HEK293 (cell line): ENCODE measurements around the gene TRIM44.
A peak's percentile ranks its signal among the peaks of the same experiment; 100 is the strongest.

Source experiments
- KLF9 ChIP-seq: fragments of 450-650 bp; formaldehyde crosslinking; IDR thresholded peaks from 2 replicates; pipeline ENCODE4 v1.5.1; 2016; ENCODE audit warnings: missing biosample characterization, missing genetic modification characterization, low read depth
- OSR2 ChIP-seq: fragments of 450-650 bp; formaldehyde crosslinking; IDR thresholded peaks from 2 replicates; pipeline ENCODE4 v1.5.1; 2016; ENCODE audit warnings: missing biosample characterization, missing genetic modification characterization
- REPIN1 ChIP-seq: fragments of 450-650 bp; formaldehyde crosslinking; IDR thresholded peaks from 2 replicates; pipeline ENCODE4 v1.5.1; 2017; ENCODE audit warnings: missing biosample characterization, missing genetic modification characterization, low read depth
- ZBTB11 ChIP-seq: fragments of 450-650 bp; formaldehyde crosslinking; conservative IDR thresholded peaks from 2 replicates; pipeline ENCODE4 v1.5.1; 2016; ENCODE audit warnings: low read depth, missing biosample characterization, missing genetic modification characterization
- ZBTB8A ChIP-seq: fragments of 450-650 bp; formaldehyde crosslinking; IDR thresholded peaks from 2 replicates; pipeline ENCODE4 v1.5.1; 2016; ENCODE audit warnings: missing biosample characterization, missing genetic modification characterization
- ZFP3 ChIP-seq: fragments of 450-650 bp; formaldehyde crosslinking; IDR thresholded peaks from 2 replicates; pipeline ENCODE4 v1.5.1; 2016; ENCODE audit warnings: low read depth, missing biosample characterization, missing genetic modification characterization
- ZNF132 ChIP-seq: fragments of 450-650 bp; formaldehyde crosslinking; IDR thresholded peaks from 2 replicates; pipeline ENCODE4 v1.5.1; 2017; ENCODE audit warnings: missing biosample characterization, missing genetic modification characterization, borderline replicate concordance
- ZNF223 ChIP-seq: fragments of 450-650 bp; formaldehyde crosslinking; IDR thresholded peaks from 2 replicates; pipeline ENCODE4 v1.5.1; 2016; ENCODE audit warnings: missing biosample characterization, missing genetic modification characterization
- ZNF391 ChIP-seq: fragments of 450-650 bp; formaldehyde crosslinking; IDR thresholded peaks from 2 replicates; pipeline ENCODE4 v1.5.1; 2016; ENCODE audit warnings: low read depth, missing biosample characterization, missing genetic modification characterization, borderline replicate concordance
- ZNF555 ChIP-seq: fragments of 450-650 bp; formaldehyde crosslinking; conservative IDR thresholded peaks from 2 replicates; pipeline ENCODE4 v1.5.1; 2017; ENCODE audit warnings: missing biosample characterization, mild to moderate bottlenecking, missing genetic modification characterization, inconsistent platforms
- ZNF560 ChIP-seq: fragments of 450-650 bp; formaldehyde crosslinking; IDR thresholded peaks from 2 replicates; pipeline ENCODE4 v1.5.1; 2017; ENCODE audit warnings: missing biosample characterization, missing genetic modification characterization, borderline replicate concordance
- ZNF621 ChIP-seq: fragments of 450-650 bp; formaldehyde crosslinking; IDR thresholded peaks from 2 replicates; pipeline ENCODE4 v1.5.1; 2017; ENCODE audit warnings: missing biosample characterization, missing genetic modification characterization
- ZNF677 ChIP-seq: fragments of 450-650 bp; IDR thresholded peaks from 2 replicates; pipeline ENCODE4 v1.5.0; 2018; ENCODE audit warnings: missing biosample characterization, mild to moderate bottlenecking, missing genetic modification characterization, moderate library complexity
- ZNF692 ChIP-seq: fragments of 450-650 bp; formaldehyde crosslinking; IDR thresholded peaks from 2 replicates; pipeline ENCODE4 v1.5.1; 2016; ENCODE audit warnings: missing biosample characterization, missing genetic modification characterization
- ZNF785 ChIP-seq: fragments of 450-650 bp; formaldehyde crosslinking; IDR thresholded peaks from 2 replicates; pipeline ENCODE4 v1.5.1; 2016; ENCODE audit warnings: missing biosample characterization, missing genetic modification characterization
- TF ChIP-seq, protein P1 (sequence below): fragments of 450-650 bp; formaldehyde crosslinking; IDR thresholded peaks from 2 replicates; pipeline ENCODE4 v1.5.1; 2016; ENCODE audit warnings: missing biosample characterization, missing genetic modification characterization
- TF ChIP-seq, protein P2 (sequence below): fragments of 450-650 bp; formaldehyde crosslinking; IDR thresholded peaks from 2 replicates; pipeline ENCODE4 v1.5.1; 2016; ENCODE audit warnings: missing biosample characterization, missing genetic modification characterization
- TF ChIP-seq, protein P3 (sequence below): fragments of 450-650 bp; formaldehyde crosslinking; IDR thresholded peaks from 2 replicates; pipeline ENCODE4 v1.5.1; 2017; ENCODE audit warnings: missing biosample characterization, missing genetic modification characterization

Gene TRIM44

DNA sequence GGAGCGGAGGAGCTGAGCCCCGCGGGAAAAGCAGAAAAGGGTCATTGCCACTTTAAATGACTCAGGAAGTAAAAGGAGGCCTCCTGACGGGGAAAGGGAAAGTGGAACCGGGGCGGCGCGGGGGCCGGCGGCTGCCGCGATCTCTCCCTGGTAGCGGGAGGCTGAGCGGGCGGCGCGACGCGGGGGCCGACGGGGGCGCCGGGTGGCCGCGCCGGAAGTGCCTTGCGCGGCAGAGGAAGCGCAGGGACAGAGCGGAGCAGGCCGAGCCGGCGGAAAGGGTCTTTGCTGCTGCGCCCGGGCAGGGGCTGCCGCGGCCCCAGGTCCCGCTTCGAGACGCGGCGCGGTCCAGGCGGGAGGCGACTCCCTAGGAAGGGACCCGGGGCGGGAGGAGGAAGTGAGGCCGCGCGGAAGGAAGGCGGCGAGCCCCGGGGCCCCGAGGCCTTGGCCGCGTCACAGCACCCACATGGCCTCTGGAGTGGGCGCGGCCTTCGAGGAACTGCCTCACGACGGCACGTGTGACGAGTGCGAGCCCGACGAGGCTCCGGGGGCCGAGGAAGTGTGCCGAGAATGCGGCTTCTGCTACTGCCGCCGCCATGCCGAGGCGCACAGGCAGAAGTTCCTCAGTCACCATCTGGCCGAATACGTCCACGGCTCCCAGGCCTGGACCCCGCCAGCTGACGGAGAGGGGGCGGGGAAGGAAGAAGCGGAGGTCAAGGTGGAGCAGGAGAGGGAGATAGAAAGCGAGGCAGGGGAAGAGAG is at the start of gene TRIM44 (continued):
- TF ChIP-seq, protein P1, sequence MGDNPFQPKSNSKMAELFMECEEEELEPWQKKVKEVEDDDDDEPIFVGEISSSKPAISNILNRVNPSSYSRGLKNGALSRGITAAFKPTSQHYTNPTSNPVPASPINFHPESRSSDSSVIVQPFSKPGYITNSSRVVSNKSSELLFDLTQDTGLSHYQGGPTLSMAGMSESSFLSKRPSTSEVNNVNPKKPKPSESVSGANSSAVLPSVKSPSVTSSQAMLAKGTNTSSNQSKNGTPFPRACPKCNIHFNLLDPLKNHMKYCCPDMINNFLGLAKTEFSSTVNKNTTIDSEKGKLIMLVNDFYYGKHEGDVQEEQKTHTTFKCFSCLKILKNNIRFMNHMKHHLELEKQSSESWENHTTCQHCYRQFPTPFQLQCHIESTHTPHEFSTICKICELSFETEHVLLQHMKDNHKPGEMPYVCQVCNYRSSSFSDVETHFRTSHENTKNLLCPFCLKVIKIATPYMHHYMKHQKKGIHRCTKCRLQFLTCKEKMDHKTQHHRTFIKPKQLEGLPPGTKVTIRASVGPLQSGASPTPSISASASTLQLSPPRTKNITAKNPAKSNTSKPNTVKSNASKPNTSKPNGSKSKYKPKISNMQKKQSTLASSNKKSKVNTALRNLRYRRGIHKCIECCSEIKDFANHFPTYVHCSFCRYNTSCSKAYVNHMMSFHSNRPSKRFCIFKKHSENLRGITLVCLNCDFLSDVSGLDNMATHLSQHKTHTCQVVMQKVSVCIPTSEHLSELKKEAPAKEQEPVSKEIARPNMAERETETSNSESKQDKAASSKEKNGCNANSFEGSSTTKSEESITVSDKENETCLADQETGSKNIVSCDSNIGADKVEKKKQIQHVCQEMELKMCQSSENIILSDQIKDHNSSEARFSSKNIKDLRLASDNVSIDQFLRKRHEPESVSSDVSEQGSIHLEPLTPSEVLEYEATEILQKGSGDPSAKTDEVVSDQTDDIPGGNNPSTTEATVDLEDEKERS (tag by site-specific recombination) = peak; percentile 10; the same call in 1 of the 2 replicates
- TF ChIP-seq KLF9 (tag by site-specific recombination) (peak; percentile 86), OSR2 (no peak), ZNF677 (tag by site-specific recombination) (no peak), ZNF223 (tag by site-specific recombination) (no peak), ZNF692 (tag by site-specific recombination) (peak; percentile 9), ZNF621 (no peak), ZNF391 (tag by site-specific recombination) (no peak), ZBTB11 (tag by site-specific recombination) (peak; percentile 76; the same call in 1 of the 2 replicates), ZNF785 (tag by site-specific recombination) (no peak), ZBTB8A (tag by site-specific recombination) (peak; percentile 43), ZNF560 (tag by site-specific recombination) (no peak), ZFP3 (tag by site-specific recombination) (no peak), ZNF555 (tag by site-specific recombination) (no peak), REPIN1 (tag by site-specific recombination) (no peak), ZNF132 (tag by site-specific recombination) (no peak)
- TF ChIP-seq, protein P2, sequence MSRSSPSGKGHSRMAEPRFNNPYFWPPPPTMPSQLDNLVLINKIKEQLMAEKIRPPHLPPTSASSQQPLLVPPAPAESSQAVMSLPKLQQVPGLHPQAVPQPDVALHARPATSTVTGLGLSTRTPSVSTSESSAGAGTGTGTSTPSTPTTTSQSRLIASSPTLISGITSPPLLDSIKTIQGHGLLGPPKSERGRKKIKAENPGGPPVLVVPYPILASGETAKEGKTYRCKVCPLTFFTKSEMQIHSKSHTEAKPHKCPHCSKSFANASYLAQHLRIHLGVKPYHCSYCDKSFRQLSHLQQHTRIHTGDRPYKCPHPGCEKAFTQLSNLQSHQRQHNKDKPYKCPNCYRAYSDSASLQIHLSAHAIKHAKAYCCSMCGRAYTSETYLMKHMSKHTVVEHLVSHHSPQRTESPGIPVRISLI (tag by site-specific recombination) = no peak
- TF ChIP-seq, protein P3, sequence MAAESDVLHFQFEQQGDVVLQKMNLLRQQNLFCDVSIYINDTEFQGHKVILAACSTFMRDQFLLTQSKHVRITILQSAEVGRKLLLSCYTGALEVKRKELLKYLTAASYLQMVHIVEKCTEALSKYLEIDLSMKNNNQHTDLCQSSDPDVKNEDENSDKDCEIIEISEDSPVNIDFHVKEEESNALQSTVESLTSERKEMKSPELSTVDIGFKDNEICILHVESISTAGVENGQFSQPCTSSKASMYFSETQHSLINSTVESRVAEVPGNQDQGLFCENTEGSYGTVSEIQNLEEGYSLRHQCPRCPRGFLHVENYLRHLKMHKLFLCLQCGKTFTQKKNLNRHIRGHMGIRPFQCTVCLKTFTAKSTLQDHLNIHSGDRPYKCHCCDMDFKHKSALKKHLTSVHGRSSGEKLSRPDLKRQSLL (tag by site-specific recombination) = peak; percentile 6; the same call in 1 of the 2 replicates
